ENCODE results near the gene GREB1. TPM values are rescaled to one million over a fixed set of nuclear protein-coding genes. Genes with fewer than 3 reads are reported as not detected.

The GREB1 gene
- total and polyA plus RNA-seq, 2 experiments from 2014 or later = 12.0 to 35.0 TPM

DNA sequence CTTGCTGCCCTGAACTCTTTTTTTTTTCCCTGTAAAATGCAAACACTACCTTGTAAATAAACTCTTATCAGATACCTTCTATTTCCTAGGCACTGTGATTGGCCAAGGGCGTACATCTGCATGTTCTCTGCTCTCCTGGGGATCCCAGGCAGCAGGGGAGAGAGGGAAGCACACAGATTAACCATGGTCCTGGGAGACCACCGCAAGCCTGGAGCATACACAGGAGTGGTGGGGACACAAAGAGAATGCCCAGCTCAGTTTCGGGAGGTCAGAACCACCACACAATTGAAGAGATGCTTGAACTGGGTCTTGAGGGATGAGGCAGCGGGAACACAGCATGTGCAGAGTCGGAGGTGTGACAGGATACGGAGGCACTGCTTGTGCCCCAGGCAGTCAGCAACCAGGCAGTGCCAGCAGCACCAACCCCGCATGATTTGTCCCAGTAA, 2.1 kb downstream of the GREB1 start:
- no peak overlapping the region for H3K4me3 ChIP-seq
- Mint-ChIP-seq H3K27me3 (ENCODE audit: insufficient read depth, low read depth, poor library complexity) (peaks cover 12% of the 10 kb centered on the region), H3K36me3 (ENCODE audit: low read depth) (no peaks in the 10 kb centered on the region; the same call in 2 of the 3 replicates), H3K27ac (no peak overlapping the region), H3K9me3 (no peaks in the 10 kb centered on the region), H3K4me3 (no peak overlapping the region), H3K4me1 (peaks cover 39% of the 10 kb centered on the region)
- no peak for DNase-seq (ENCODE audit: low spot score)
- H3K4me2 ChIP-seq = no peak overlapping the region
- no peaks in the 10 kb centered on the region for H3F3A ChIP-seq (replicated peaks; ENCODE audit: low read depth)
- H3K4me1 ChIP-seq (ENCODE audit: insufficient read depth) = peaks cover 32% of the 10 kb centered on the region
- no peak overlapping the region for H3K27ac ChIP-seq (ENCODE audit: low read depth)
- H3K9me2 ChIP-seq (ENCODE audit: insufficient read depth) = no peaks in the 10 kb centered on the region
- no peak for ATAC-seq
- no peaks in the 10 kb centered on the region for H3K36me3 ChIP-seq (ENCODE audit: insufficient read depth)
- no peak overlapping the region for H2AFZ ChIP-seq
- TF ChIP-seq, protein P1, sequence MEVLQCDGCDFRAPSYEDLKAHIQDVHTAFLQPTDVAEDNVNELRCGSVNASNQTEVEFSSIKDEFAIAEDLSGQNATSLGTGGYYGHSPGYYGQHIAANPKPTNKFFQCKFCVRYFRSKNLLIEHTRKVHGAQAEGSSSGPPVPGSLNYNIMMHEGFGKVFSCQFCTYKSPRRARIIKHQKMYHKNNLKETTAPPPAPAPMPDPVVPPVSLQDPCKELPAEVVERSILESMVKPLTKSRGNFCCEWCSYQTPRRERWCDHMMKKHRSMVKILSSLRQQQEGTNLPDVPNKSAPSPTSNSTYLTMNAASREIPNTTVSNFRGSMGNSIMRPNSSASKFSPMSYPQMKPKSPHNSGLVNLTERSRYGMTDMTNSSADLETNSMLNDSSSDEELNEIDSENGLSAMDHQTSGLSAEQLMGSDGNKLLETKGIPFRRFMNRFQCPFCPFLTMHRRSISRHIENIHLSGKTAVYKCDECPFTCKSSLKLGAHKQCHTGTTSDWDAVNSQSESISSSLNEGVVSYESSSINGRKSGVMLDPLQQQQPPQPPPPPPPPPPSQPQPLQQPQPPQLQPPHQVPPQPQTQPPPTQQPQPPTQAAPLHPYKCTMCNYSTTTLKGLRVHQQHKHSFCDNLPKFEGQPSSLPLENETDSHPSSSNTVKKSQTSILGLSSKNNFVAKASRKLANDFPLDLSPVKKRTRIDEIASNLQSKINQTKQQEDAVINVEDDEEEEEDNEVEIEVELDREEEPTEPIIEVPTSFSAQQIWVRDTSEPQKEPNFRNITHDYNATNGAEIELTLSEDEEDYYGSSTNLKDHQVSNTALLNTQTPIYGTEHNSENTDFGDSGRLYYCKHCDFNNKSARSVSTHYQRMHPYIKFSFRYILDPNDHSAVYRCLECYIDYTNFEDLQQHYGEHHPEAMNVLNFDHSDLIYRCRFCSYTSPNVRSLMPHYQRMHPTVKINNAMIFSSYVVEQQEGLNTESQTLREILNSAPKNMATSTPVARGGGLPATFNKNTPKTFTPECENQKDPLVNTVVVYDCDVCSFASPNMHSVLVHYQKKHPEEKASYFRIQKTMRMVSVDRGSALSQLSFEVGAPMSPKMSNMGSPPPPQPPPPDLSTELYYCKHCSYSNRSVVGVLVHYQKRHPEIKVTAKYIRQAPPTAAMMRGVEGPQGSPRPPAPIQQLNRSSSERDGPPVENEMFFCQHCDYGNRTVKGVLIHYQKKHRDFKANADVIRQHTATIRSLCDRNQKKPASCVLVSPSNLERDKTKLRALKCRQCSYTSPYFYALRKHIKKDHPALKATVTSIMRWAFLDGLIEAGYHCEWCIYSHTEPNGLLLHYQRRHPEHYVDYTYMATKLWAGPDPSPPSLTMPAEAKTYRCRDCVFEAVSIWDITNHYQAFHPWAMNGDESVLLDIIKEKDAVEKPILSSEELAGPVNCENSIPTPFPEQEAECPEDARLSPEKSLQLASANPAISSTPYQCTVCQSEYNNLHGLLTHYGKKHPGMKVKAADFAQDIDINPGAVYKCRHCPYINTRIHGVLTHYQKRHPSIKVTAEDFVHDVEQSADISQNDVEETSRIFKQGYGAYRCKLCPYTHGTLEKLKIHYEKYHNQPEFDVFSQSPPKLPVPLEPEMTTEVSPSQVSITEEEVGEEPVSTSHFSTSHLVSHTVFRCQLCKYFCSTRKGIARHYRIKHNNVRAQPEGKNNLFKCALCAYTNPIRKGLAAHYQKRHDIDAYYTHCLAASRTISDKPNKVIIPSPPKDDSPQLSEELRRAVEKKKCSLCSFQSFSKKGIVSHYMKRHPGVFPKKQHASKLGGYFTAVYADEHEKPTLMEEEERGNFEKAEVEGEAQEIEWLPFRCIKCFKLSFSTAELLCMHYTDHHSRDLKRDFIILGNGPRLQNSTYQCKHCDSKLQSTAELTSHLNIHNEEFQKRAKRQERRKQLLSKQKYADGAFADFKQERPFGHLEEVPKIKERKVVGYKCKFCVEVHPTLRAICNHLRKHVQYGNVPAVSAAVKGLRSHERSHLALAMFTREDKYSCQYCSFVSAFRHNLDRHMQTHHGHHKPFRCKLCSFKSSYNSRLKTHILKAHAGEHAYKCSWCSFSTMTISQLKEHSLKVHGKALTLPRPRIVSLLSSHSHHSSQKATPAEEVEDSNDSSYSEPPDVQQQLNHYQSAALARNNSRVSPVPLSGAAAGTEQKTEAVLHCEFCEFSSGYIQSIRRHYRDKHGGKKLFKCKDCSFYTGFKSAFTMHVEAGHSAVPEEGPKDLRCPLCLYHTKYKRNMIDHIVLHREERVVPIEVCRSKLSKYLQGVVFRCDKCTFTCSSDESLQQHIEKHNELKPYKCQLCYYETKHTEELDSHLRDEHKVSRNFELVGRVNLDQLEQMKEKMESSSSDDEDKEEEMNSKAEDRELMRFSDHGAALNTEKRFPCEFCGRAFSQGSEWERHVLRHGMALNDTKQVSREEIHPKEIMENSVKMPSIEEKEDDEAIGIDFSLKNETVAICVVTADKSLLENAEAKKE (CRISPR knock-in tag; IDR thresholded peaks at IDR 0.05) = no peak
- no peak for TF ChIP-seq EZH2phosphoT487 (IDR thresholded peaks at IDR 0.05; ENCODE audit: unreplicated experiment)
- TF ChIP-seq JUNB (IDR thresholded peaks at IDR 0.05; ENCODE audit: unreplicated experiment) = no peak
- no peak for TF ChIP-seq ZNF331 (CRISPR knock-in tag; IDR thresholded peaks at IDR 0.05; ENCODE audit: low read depth)
- no peak for TF ChIP-seq NANOG (IDR thresholded peaks at IDR 0.05; ENCODE audit: borderline replicate concordance)
- no peak for TF ChIP-seq ZNF114 (CRISPR knock-in tag; IDR thresholded peaks at IDR 0.05)
- TF ChIP-seq, protein P2, sequence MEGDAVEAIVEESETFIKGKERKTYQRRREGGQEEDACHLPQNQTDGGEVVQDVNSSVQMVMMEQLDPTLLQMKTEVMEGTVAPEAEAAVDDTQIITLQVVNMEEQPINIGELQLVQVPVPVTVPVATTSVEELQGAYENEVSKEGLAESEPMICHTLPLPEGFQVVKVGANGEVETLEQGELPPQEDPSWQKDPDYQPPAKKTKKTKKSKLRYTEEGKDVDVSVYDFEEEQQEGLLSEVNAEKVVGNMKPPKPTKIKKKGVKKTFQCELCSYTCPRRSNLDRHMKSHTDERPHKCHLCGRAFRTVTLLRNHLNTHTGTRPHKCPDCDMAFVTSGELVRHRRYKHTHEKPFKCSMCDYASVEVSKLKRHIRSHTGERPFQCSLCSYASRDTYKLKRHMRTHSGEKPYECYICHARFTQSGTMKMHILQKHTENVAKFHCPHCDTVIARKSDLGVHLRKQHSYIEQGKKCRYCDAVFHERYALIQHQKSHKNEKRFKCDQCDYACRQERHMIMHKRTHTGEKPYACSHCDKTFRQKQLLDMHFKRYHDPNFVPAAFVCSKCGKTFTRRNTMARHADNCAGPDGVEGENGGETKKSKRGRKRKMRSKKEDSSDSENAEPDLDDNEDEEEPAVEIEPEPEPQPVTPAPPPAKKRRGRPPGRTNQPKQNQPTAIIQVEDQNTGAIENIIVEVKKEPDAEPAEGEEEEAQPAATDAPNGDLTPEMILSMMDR (conservative IDR thresholded peaks at IDR 0.05; ENCODE audit: low read depth in 2 of 2) = no peak
- TF ChIP-seq, protein P3, sequence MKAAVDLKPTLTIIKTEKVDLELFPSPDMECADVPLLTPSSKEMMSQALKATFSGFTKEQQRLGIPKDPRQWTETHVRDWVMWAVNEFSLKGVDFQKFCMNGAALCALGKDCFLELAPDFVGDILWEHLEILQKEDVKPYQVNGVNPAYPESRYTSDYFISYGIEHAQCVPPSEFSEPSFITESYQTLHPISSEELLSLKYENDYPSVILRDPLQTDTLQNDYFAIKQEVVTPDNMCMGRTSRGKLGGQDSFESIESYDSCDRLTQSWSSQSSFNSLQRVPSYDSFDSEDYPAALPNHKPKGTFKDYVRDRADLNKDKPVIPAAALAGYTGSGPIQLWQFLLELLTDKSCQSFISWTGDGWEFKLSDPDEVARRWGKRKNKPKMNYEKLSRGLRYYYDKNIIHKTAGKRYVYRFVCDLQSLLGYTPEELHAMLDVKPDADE (IDR thresholded peaks at IDR 0.05) = no peak
- TF ChIP-seq, protein P4, sequence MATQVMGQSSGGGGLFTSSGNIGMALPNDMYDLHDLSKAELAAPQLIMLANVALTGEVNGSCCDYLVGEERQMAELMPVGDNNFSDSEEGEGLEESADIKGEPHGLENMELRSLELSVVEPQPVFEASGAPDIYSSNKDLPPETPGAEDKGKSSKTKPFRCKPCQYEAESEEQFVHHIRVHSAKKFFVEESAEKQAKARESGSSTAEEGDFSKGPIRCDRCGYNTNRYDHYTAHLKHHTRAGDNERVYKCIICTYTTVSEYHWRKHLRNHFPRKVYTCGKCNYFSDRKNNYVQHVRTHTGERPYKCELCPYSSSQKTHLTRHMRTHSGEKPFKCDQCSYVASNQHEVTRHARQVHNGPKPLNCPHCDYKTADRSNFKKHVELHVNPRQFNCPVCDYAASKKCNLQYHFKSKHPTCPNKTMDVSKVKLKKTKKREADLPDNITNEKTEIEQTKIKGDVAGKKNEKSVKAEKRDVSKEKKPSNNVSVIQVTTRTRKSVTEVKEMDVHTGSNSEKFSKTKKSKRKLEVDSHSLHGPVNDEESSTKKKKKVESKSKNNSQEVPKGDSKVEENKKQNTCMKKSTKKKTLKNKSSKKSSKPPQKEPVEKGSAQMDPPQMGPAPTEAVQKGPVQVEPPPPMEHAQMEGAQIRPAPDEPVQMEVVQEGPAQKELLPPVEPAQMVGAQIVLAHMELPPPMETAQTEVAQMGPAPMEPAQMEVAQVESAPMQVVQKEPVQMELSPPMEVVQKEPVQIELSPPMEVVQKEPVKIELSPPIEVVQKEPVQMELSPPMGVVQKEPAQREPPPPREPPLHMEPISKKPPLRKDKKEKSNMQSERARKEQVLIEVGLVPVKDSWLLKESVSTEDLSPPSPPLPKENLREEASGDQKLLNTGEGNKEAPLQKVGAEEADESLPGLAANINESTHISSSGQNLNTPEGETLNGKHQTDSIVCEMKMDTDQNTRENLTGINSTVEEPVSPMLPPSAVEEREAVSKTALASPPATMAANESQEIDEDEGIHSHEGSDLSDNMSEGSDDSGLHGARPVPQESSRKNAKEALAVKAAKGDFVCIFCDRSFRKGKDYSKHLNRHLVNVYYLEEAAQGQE (IDR thresholded peaks at IDR 0.05; ENCODE audit: unreplicated experiment) = no peak
- TF ChIP-seq CREB1 (CRISPR knock-in tag; IDR thresholded peaks at IDR 0.05; ENCODE audit: low read depth) = no peak
- peaks cover 29% of the 10 kb centered on the region for H3K79me2 ChIP-seq (replicated peaks; ENCODE audit: insufficient read depth)
- no peaks in the 10 kb centered on the region for H3K27me3 ChIP-seq (ENCODE audit: insufficient read depth)
- peaks cover 9% of the 10 kb centered on the region for H4K20me1 ChIP-seq (replicated peaks; ENCODE audit: insufficient read depth)
